Kidney epithelial cell (primary cell): ENCODE data around the gene ACSF2. TPM values are rescaled to one million over a fixed set of nuclear protein-coding genes. Genes with fewer than 3 reads are reported as not detected.

Source experiments
- DNase-seq: peaks from one replicate; pipeline ENCODE4 v3.0.0-alpha.2; 2010; ENCODE audit warnings: low read depth
- H3K27me3 ChIP-seq: 2 replicates; pipeline ENCODE4 v1.6.0; 2011; ENCODE audit warnings: low read length; ENCODE audit not compliant: control insufficient read depth, insufficient read depth
- H3K36me3 ChIP-seq: 2 replicates; pipeline ENCODE4 v1.5.1; 2011; ENCODE audit warnings: low read length; ENCODE audit not compliant: control insufficient read depth, insufficient read depth
- H3K4me3 ChIP-seq: 2 replicates; pipeline ENCODE4 v1.5.1; 2011; ENCODE audit warnings: low read depth, mild to moderate bottlenecking, control low read depth, low read length
- CTCF ChIP-seq: IDR thresholded peaks from 2 replicates; pipeline ENCODE4 v1.5.1; 2011; ENCODE audit warnings: mild to moderate bottlenecking, moderate library complexity, low read length, control low read depth, inconsistent platforms; ENCODE audit not compliant: insufficient read depth, poor library complexity, severe bottlenecking
- total RNA-seq: library from RNA; depleted of rRNA; stranded (reverse); fragments of >200 nt; gene quantifications from 2 replicates; pipeline ENCODE4 v1.2.3, GENCODE V29; 2015

Gene ACSF2
- total RNA-seq, 1 donor from 2014 or later: 24.8 TPM

GRCh38 chr17:50521514-50521913, 95.5 kb downstream of the ACSF2 start:
- TF ChIP-seq CTCF: no peak
- Histone ChIP-seq H3K27me3 (peaks cover 2% of the 10 kb centered on the region), H3K36me3 (no peaks in the 10 kb centered on the region), H3K4me3 (no peak overlapping the region)
- DNase-seq: no peak

- H3K27me3 ChIP-seq: peaks cover 5% of the 10 kb centered on the region
- H3K4me3 ChIP-seq: no peak overlapping the region
- TF ChIP-seq CTCF: no peak
- H3K36me3 ChIP-seq: no peaks in the 10 kb centered on the region
- no peak for DNase-seq
Observed at GRCh38 chr17:50522766-50523165, 96.7 kb downstream of the ACSF2 start.

GRCh38 chr17:50523208-50523607, 97.2 kb downstream of the ACSF2 start:
- TF ChIP-seq CTCF: no peak
- no peak for DNase-seq
- H3K36me3 ChIP-seq: no peaks in the 10 kb centered on the region
- peaks cover 5% of the 10 kb centered on the region for H3K27me3 ChIP-seq
- no peak overlapping the region for H3K4me3 ChIP-seq

Other genes starting within 250 kb of the ACSF2 start
- 139 and 176 TPM in 2 replicates for gene COL1A1, start 224.6 kb upstream of the ACSF2 start, total RNA-seq
- gene TMEM92, start 151.8 kb upstream of the ACSF2 start, total RNA-seq: 1.5 and 1.7 TPM in 2 replicates
- gene XYLT2, start 80.1 kb upstream of the ACSF2 start, total RNA-seq: 30.2 and 35.7 TPM in 2 replicates
- gene MRPL27, start 53.0 kb upstream of the ACSF2 start, total RNA-seq: 89.2 and 92.5 TPM in 2 replicates
- 1.9 and 2.7 TPM in 2 replicates for gene EME1, start 53.0 kb upstream of the ACSF2 start, total RNA-seq
- 172 and 179 TPM in 2 replicates for gene LRRC59, start 28.7 kb upstream of the ACSF2 start, total RNA-seq
- gene CHAD, start 42.7 kb downstream of the ACSF2 start, total RNA-seq: not detected in 2 replicates
- 28.4 and 31.1 TPM in 2 replicates for gene RSAD1, start 52.6 kb downstream of the ACSF2 start, total RNA-seq
- 0.14 and 0.50 TPM in 2 replicates for gene MYCBPAP, start 82.2 kb downstream of the ACSF2 start, total RNA-seq
- gene EPN3, start 106.5 kb downstream of the ACSF2 start, total RNA-seq: 0.62 and 0.84 TPM in 2 replicates
- 58.9 and 79.4 TPM in 2 replicates for gene SPATA20, start 121.0 kb downstream of the ACSF2 start, total RNA-seq
- gene CACNA1G, start 134.5 kb downstream of the ACSF2 start, total RNA-seq: 0.07 TPM in 1 of 2 replicates, not detected in the other
- gene ABCC3, start 208.7 kb downstream of the ACSF2 start, total RNA-seq: 0.82 and 1.3 TPM in 2 replicates